WI38 (cell line): ENCODE data around the gene CD28.

Source experiments
- H3K4me3 ChIP-seq: 2 replicates; pipeline ENCODE4 v1.5.1; 2011; ENCODE audit warnings: low read depth, mild to moderate bottlenecking, control low read depth, low read length
- TF ChIP-seq, protein P1 (sequence below): IDR thresholded peaks from 2 replicates; pipeline ENCODE4 v1.5.1; 2012; ENCODE audit warnings: low read depth, mild to moderate bottlenecking, control low read depth, low read length

The CD28 gene

GRCh38 chr2:203745267-203745666 is 38.8 kb downstream of the CD28 start:
- TF ChIP-seq, protein P1, sequence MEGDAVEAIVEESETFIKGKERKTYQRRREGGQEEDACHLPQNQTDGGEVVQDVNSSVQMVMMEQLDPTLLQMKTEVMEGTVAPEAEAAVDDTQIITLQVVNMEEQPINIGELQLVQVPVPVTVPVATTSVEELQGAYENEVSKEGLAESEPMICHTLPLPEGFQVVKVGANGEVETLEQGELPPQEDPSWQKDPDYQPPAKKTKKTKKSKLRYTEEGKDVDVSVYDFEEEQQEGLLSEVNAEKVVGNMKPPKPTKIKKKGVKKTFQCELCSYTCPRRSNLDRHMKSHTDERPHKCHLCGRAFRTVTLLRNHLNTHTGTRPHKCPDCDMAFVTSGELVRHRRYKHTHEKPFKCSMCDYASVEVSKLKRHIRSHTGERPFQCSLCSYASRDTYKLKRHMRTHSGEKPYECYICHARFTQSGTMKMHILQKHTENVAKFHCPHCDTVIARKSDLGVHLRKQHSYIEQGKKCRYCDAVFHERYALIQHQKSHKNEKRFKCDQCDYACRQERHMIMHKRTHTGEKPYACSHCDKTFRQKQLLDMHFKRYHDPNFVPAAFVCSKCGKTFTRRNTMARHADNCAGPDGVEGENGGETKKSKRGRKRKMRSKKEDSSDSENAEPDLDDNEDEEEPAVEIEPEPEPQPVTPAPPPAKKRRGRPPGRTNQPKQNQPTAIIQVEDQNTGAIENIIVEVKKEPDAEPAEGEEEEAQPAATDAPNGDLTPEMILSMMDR, result no peak
- no peak overlapping the region for H3K4me3 ChIP-seq

- H3K4me3 ChIP-seq, result no peak overlapping the region
- TF ChIP-seq, protein P1, result no peak
These were observed 42.1 kb downstream of the CD28 start for GRCh38 chr2:203748331-203749126.

GRCh38 chr2:203750346-203751068 is 44.1 kb downstream of the CD28 start:
- TF ChIP-seq, protein P1, result no peak
- no peak overlapping the region for H3K4me3 ChIP-seq

- TF ChIP-seq, protein P1, result no peak
These were observed 45.3 kb downstream of the CD28 start for GRCh38 chr2:203751685-203752271.

GRCh38 chr2:203756161-203756560 is 49.7 kb downstream of the CD28 start:
- TF ChIP-seq, protein P1, result no peak
- no peak overlapping the region for H3K4me3 ChIP-seq

More at GRCh38 chr2:203751685-203752271, 45.3 kb downstream of the CD28 start:
- no peak overlapping the region for H3K4me3 ChIP-seq

- TF ChIP-seq, protein P1, result no peak
- H3K4me3 ChIP-seq, result no peak overlapping the region
These were observed 52.6 kb downstream of the CD28 start for GRCh38 chr2:203758841-203759689.
